ENCODE data around the gene ZNF221.
"Not testable (repeated sequence)": the region's sequence is repeated elsewhere in the genome, so short reads cannot be mapped to it uniquely, and the experiment has no call there.

Gene ZNF221

DNA sequence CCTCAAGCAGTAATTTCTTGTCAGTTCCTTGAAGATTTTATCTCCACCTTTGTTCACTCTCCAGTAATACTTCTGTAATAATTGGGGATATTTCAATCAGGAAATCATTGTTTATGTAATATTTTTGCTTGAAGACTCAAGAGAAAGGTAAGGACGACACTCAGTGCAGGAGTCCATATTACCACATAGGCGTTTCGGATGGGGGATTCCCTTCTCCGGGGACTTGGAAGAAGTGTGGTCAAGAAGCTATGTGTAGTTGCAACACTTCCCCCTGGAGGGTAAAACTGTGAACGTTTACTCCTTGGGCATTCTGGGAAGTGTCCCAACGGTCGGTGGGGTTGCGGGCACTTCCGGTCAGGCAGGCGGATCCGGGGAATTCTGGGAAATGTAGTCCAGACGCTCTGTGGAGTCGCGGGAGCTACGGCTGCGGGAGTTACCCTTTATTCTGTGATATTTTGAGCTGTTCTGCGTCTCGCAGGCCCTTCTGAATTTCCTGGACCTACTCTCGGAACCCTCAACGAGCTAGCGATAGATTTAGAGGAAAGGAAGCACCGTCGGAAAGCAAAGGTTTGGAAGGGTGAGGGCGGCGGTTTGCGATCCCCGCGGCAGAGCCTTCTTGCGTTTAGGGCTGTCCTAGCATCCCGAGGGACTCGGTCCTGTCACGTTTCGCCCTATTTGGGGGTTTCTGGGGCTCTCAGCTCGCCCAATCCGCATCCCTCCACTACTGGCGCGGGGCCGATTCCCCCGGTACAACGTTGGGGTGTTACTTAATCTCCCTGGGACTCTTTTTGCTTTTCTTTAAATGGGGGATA lies at the start of gene ZNF221:
Gene ZNF221, plus strand, starts transcription at position 395 of the 812 bp plus-strand sequence. CDS start 11,499 bp downstream, outside the sequence.
- DNase-seq: peak; percentile 3 to 17 (median 9)

DNA sequence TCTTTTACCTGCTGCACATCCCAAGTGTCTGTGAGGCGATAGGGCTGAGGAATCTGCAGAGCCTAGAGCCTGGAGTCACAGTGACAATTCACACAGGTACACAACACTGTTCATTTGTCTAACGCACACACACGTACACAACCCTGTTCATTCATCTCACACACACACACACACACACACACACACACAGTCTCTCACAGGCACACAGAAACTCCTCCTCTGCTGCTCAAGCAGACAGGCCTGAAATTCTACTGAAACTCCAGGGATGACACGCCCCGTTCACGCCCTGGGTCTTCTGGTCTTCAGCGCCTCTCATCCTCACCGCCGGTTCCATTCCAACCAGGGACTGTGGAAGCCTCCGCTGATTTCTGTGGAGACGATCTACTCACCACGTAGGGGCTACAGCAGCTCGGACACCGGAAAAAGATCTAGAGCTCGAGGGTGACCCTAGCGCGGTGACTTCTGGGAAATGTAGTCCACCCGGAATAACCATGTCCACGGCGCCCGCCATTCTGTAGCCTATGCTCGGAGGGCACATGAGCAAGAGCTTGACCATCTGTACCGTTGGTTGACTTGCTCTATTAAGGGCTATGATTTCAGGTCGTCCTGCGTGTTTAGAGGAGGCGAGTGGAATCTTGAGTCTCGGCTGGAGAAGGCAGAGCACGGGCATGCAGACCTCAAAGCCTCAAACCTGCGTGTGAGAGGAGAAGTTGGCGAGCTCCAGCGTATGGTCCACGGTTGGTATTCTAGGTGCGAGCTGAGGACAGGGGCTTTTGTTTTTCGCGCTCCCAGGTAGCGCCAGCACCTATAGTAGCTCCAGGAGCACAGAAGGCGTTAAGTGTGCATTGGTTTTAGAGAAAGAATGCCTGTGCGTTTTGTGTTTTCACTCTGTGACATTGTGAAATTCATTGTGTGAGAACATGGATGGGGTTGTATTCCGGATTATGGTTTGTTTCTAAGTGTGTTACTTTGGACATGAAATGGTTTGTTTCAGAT lies 49.3 kb upstream of the ZNF221 start:
- DNase-seq: peak; percentile 18 to 44 (median 24)

DNA sequence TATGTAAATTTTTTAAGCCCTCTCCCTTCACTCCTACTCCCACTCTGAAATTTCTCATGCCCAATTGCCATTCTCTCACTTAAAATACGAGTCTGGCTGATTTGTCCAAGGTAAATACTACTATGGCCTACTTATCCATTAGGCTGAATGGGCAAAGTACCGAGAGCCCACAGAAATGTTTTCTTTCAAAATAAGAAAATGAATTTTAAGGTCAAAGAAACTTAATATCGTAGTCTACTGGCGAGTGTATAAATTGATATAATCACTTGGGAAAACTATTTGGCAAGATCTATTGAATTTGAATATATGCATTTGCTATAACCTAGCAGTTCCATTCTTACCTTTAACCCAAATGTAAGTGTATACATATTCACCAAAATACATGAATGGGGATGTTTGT lies 48.6 kb upstream of the ZNF221 start:
- no peak for DNase-seq

DNA sequence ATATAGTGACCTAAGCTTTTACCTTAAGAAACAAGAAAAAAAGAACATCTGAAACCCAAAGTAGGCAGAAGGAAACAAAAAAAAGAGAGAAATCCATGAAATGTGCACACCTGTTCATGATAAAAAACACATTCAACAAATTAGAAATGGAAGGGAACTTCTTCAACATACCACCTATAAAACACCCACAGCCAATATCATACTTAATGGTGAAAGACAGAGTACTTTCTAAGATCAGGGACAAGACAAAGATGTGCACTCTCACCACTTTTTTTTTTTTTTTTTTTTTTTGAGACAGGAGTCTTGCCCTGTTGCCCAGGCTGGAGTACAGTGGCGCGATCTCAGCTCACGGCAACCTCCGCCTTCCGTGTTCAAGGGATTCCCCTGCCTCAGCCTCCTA lies 45.1 kb upstream of the ZNF221 start:
- no peak for DNase-seq

DNA sequence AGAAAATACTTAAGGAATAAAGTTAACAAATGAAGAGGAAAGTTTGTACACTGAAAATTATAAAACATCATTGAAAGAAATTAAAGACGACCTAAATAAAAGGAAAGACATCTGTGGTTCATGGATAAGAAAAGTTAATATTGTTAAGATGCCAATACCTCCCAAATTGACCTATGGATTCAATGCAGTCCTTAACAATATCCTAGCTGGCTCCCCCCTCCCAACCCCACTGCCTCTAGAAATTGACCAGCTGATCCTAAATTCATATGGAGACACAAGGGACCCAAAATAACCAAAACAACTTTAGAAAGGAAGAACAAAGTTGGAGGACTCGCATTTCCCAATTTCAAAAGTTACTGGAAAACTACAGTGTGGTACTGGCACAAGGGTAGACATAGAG lies 44.3 kb upstream of the ZNF221 start:
- DNase-seq: no peak

DNA sequence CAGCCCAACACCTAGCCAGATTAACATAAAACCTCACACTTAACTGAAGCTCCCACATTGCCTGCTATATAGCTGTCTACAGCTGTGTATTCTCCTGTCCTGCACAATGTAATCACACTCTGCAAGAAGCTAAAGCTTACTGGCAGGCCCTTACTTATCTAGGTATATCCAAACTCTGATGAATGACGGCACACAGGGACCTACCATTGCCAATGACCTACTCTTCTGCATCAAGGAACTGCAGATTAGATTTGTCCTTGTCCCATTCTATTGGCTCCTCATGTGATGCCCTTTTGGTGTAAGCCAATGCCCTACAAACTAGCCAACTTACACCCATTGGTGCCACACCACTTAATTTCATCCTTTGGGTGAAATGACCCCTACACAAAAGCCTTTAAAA lies 42.4 kb upstream of the ZNF221 start:
- no peak for DNase-seq

DNA sequence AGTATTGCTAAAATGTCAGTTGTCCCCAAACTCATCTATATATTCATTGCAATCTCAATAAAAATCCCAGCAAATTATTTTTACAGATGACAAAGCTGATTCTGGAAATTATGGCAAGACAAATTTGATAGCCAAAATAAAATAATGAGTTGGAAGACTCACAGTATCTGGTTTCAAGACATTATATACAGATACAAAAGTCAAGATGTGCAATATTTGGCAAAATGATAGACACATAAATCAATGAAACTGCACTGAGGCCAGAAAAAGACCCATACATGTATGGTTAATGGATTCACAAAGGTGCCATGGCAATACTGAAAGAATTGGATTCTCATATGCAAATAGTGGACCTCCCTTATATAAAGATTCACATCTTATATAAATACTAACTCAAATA lies 40.1 kb upstream of the ZNF221 start:
- DNase-seq: no peak

DNA sequence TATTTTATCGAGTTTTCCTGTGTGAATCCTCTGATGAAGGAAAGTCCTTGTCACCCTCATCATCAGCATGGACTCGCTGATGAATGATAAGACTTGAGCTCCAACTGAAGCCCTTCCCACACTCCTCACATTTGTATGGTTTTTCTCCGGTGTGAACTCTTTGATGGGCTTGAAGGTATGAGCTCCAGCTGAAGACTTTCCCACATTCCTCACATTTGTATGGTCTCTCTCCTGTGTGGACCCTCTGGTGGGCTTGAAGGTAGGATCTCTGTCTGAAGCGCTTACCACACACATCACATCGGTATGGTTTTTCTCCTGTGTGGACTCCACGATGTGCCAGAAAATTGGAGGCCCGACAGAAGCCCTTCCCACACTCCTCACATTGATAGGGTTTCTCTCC lies 37.6 kb upstream of the ZNF221 start:
- no peak for DNase-seq

DNA sequence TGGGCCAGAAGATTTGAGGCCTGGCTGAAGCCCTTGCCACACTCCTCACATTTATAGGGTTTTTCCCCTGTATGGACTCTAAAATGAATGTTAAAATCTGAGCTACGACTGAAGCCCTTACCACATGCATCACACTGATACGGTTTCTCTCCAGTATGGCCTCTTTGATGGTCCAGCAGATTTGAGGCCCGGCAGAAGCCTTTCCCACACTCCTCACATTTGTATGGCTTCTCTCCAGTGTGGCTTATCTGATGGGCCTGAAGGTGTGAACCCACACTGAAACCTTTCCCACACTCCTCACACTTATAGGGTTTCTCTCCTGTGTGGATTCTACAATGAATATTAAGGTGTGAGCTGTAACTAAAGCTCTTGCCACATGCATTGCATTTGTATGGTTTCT lies 37.0 kb upstream of the ZNF221 start:
- DNase-seq: no peak

DNA sequence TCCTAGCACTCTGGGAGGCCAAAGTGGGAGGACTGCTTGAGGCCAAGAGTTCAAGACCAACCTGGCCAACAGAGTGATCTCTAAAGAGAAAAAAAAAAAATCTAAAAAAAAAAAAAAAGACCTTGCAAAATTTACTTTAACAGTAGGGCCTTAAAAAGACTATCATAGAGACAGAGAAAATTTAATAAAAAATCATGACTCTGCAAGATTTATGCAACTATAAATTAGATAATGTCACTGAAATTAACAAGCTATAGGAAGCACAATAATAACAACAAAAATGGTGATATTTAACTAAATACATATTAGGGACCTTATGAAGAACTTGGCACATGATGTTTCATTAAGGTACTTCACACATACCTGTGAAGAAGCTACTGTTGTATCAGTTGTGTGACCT lies 27.2 kb upstream of the ZNF221 start:
- no peak for DNase-seq

DNA sequence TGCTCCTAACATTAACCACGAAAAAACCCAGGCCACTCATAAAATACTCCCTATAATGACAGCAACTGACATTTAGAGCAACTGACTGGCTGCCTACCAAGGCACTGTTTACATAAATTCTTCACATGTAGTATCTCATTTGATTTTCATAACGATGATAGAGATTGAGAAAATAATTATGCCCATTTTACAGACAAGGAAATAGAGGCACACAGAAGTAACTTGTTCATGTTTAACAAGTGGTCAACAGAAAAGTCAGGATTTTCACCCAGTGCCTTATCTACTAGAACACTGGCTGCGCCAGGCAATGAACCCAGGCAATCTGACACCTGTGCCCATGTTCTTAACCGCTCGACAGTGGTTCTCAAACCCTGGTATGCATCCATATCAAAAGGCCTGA lies 22.2 kb upstream of the ZNF221 start:
- no peak for DNase-seq

DNA sequence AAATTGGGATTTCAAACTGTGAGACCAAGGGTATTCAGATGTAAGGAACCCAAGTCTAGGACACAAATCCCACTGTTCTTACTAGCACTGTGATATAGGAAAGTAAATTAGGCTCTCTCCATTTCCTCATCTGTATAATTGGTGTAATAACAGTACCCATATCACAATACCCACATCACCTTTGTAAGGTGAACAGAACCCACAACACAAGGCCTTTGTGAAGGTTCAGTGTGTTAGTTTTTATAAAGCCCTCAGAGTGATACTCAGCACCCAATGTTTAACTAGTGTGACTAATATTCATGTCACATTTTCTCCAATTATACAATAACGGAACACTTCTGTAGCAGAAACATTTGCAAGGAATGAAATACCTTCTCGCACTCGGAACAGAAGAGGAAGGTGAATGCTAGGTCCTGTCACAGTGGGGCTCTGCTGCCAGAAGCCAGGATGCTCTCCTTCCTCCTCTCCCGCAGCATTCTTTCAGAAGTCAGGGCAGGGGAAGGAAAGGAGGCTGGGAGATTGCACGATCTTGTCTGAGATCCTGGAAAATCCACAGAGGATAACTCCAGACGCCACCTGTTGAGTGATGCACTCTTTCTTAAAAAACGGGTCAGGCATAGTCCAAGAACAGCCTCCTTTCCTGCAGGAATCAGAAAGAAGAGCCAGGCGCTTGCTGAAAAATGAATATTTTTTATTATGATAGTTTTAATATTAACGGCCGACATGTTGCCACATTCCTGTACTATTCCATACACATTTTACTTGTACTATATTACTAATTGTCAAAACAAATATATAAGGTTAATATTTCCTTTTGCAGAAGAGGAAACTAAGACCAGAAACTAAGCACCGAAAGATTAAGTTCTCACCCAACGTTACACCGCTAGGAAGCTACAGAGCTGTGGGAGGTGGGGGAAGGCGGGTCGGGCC lies 16.7 kb upstream of the ZNF221 start:
- DNase-seq: no peak

DNA sequence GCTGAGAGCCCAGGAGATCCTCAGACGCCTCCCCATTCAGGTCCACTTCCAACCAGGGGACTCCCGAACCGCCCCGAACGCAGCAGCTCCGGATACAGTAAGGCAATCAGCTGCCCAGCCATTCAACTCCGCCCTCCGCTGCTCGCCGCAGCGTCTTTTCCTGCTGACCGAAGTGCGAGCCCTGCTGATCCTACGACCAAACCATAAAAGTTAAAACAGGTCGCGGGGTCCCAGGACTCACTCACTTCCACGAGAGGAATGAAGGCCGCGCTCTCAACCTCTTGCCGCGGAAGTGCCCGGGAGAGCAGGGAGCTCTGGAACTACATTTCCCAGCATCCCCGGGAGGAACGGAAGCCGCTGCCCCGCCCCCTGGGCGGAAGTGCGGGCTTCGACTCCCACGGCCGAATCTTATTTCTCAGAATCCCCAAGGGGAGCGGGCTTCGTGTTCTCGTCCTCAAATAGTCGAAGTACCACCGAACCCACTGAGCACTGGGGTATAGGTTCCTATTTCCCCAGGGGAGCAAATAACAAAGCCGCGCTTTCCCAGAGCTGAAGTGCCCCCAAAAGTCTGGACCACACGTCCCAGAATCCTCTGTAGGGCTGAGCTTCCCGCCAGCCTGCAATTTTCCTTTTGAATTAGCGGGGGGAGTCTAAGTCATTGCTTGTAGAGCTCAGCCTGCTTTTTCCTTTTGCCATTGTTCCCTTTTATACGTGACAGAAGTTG lies 15.9 kb upstream of the ZNF221 start, which contains the start of gene ZNF45:
Gene ZNF45, minus strand, starts transcription at position 298 of the 724 bp plus-strand sequence. CDS start 13,097 bp downstream, outside the sequence.
- peak; percentile 70 to 82 (median 74) for DNase-seq

DNA sequence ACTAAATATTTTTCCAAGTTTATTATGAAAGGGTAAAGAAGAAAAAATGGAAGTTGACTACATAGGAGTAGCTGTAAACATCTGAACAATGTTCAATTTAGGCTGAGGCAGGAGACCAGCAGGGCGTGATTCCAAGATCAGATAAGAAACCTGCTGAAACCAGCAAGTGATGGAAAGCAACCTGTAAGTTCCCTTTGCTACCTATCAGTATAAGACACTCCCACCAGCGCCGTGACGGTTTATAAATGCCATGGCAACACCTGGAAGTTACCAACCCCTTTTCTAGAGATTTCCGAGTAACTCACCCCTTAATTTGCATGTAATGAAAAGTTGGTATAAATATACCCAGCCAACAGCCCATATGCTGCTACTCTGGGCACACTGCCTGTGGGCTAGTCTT lies 14.8 kb upstream of the ZNF221 start:
- DNase-seq: no peak

DNA sequence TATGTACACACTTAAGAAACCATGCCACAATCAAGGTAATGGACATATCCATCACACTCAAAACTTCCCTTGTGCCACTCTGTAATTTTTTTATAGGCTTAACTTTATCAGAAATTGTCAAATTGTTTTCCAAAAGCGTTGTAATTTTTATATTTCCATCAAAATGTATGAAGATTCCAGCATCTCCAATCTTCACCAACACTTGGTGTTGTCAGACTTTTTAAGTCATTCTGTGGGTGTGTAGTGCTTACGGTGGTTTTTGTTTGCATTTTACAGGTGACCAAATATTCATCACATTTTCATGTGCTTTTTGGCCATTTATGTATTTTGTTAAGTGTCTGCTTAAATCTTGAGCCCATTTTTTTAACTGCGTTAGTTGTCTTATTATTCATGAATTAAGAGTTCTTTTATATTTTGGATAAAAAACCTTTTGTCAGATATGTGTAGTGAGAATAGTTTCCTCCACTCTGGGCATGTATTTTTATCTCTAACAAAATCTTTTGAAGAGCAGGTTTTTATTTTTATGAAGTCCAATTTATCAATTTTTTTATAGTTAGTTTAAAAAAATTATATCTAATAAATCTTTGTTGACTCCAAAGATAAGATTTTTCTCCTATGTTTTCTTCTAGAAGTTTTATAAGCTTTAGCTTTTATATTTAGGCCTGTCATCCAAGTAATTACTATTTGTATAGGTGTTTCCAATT lies 11.3 kb upstream of the ZNF221 start:
- no peak for DNase-seq

DNA sequence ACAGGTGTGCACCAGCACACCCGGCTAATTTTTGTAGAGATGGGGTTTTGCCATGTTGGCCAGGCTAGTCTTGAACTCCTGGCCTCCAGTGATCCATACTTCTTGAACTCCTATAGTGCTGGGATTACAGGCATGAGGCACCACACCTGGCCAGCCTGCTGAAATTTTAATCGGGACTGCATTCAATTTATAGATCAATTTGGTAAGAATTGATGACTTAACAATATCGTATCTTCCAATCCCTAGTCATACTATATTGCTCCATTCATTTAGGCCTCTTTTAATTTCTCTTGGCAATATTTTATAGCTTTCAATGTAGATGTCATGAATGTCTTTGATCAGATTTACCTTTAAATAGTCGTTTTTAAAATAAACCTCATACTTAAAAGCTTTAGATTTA lies 10.3 kb upstream of the ZNF221 start:
- DNase-seq: no peak

DNA sequence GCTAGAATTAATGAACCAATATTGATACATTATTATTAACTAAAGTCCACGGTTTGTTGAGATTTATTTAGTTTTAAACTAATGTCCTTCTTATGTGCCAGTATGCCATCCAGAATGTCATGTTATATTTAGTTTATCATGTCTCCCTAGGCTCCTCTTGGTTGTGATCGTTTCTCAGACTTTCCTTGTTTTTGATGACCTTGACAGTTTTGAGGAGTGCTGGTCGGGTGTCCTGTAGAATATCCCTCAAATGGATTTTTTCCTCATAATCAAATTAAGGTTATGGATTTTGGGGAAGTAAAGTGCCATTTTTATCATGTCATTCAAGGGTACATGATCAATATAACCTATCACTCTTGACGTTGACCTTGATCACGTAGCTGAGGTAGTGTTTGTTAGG lies 9.8 kb upstream of the ZNF221 start:
- no peak for DNase-seq

DNA sequence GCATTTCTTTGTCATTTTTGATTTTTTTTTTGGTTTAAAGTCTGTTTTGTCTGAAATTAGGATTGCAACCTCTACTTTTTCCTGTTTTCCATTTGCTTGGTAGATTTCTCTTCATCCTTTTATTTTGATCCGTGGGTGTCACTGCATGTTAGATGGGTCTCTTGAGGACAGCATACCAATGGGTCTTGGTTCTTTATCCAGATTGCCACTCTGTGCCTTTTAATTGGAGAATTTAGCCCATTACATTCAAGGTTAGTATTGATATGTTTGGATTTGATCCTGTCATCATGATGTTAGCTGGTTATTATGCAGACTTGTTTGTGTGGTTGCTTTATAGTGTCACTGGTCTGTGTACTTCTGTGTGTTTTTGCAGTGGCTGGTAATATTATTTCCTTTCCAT lies 3.6 kb upstream of the ZNF221 start:
- DNase-seq: not testable (repeated sequence)

DNA sequence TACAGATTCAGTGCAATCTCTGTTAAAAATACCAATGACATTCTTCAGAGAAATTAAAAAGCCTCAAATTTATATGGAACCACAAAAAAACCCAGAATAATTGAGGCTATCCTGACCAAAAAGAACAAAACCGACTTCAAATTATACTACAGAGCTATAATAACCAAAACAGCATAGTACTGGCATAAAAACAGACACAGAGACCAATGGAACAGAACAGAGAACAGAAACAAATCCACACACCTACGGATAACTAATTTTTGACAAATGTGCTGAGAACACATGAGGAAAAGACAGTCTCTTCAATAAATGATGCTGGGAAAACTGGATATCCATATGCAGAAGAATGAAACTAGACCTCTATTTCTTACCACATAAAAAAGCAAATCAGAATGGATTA lies 1.2 kb upstream of the ZNF221 start:
- not testable (repeated sequence) for DNase-seq

DNA sequence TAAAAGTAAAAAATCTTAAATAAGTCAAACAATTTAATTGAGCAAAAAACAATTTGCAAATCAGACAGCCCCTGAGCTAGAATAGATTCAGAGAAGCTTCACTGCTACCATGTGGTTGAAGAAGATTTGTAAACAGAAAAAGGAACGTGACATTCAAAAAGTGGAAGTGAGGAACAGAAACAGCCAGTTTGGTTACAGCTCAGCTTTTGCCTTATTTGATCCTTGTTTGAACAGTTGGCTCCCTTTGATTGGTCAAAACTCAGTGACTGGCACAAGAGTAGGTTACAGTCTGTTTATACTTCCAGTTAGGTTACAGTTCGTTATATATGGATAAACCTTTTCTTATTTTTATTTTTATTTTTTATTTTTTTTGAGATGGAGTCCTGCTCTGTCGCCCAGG lies 5.8 kb downstream of the ZNF221 start:
- no peak for DNase-seq

DNA sequence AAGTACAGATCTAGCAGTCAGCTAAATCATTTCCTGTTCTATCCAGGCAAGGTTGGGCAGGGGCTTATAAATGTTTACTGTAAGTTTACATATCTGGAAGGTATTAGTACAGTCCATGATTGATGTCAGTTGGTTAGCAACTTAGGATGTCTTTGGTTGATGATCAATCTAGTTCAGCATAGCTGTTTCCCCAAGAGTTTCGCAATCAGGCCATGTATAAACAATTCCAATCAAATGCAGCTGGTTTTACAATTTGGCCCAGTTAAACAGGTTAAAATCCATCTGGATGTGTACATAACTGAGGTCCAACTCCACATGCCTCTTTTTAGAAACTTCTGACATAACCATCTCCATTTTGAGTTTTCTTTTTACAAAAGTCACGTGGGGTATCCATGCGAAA lies 6.9 kb downstream of the ZNF221 start:
- DNase-seq: no peak

All from activated CD4-positive, CD25-positive, alpha-beta regulatory T cell (primary cell).